GM23248 (cell line): ENCODE measurements around the gene HS6ST1. TPM values are rescaled to one million over a fixed set of nuclear protein-coding genes. Genes with fewer than 3 reads are reported as not detected.

Experiments
- DNase-seq: peaks from one replicate; pipeline ENCODE4 v3.0.0-alpha.2; 2015
- H2AFZ ChIP-seq: fragments of 200-600 bp; sonication (generic); 2 replicates; pipeline ENCODE4 v1.6.1; 2016; ENCODE audit warnings: antibody characterized with exemption
- H3F3A ChIP-seq: fragments of 200-600 bp; sonication (generic); 2 replicates; pipeline ENCODE4 v1.6.1; 2016; ENCODE audit warnings: mild to moderate bottlenecking, antibody characterized with exemption, mixed run types; ENCODE audit not compliant: insufficient read depth
- H3K27ac ChIP-seq: fragments of 200-600 bp; sonication (generic); 2 replicates; pipeline ENCODE4 v1.5.1; 2016; ENCODE audit warnings: mild to moderate bottlenecking
- H3K27me3 ChIP-seq: fragments of 200-600 bp; sonication (generic); replicated peaks from 2 replicates; pipeline ENCODE4 v1.6.1; 2016; ENCODE audit warnings: mild to moderate bottlenecking; ENCODE audit not compliant: insufficient read depth
- H3K36me3 ChIP-seq: fragments of 200-600 bp; sonication (generic); 2 replicates; pipeline ENCODE4 v1.6.1; 2016; ENCODE audit warnings: low read depth, mild to moderate bottlenecking
- H3K4me1 ChIP-seq: fragments of 200-600 bp; sonication (generic); 2 replicates; pipeline ENCODE4 v1.6.1; 2016; ENCODE audit warnings: mild to moderate bottlenecking; ENCODE audit not compliant: insufficient read depth
- H3K4me2 ChIP-seq: fragments of 200-600 bp; sonication (generic); one replicate; pipeline ENCODE4 v1.6.1; 2016; ENCODE audit warnings: mild to moderate bottlenecking; ENCODE audit not compliant: unreplicated experiment
- H3K4me3 ChIP-seq: fragments of 200-600 bp; sonication (generic); 2 replicates; pipeline ENCODE4 v1.5.1; 2016; ENCODE audit warnings: mild to moderate bottlenecking
- H3K79me2 ChIP-seq: fragments of 200-600 bp; sonication (generic); 2 replicates; pipeline ENCODE4 v1.6.1; 2016; ENCODE audit warnings: mild to moderate bottlenecking; ENCODE audit not compliant: insufficient read depth
- H3K9ac ChIP-seq: fragments of 200-600 bp; sonication (generic); 2 replicates; pipeline ENCODE4 v1.6.1; 2016; ENCODE audit warnings: mild to moderate bottlenecking
- H3K9me2 ChIP-seq: fragments of 200-600 bp; sonication (generic); 2 replicates; pipeline ENCODE4 v1.6.1; 2016; ENCODE audit warnings: mixed run types, mild to moderate bottlenecking, moderate library complexity; ENCODE audit not compliant: insufficient read depth
- H3K9me3 ChIP-seq: fragments of 200-600 bp; sonication (generic); one replicate; pipeline ENCODE4 v1.6.1; 2017; ENCODE audit warnings: low read depth
- H4K20me1 ChIP-seq: fragments of 200-600 bp; sonication (generic); 2 replicates; pipeline ENCODE4 v1.6.0; 2016; ENCODE audit not compliant: insufficient read depth
- EZH2 ChIP-seq: fragments of 200-600 bp; sonication (generic); IDR thresholded peaks from 2 replicates; pipeline ENCODE4 v1.6.1; 2018; ENCODE audit warnings: antibody characterized with exemption, mild to moderate bottlenecking; ENCODE audit not compliant: insufficient read depth, poor library complexity, severe bottlenecking
- EZH2phosphoT487 ChIP-seq: fragments of 200-600 bp; sonication (generic); IDR thresholded peaks from 2 replicates; pipeline ENCODE4 v1.6.1; 2018; ENCODE audit warnings: antibody characterized with exemption, moderate library complexity, mild to moderate bottlenecking, low read depth; ENCODE audit not compliant: insufficient read depth
- WGBS, 2 experiments: methylation state at CpG; one replicate each; pipeline ENCODE4 v1.1.6; 2015 to 2017; ENCODE audit warnings: low lambda C conversion rate in 2 of 2, low coverage in 1 of 2; ENCODE audit errors: missing lambda C conversion rate in 2 of 2; 5-methylcytosine and 5-hydroxymethylcytosine counted together
- in situ Hi-C: fragments of 300-500 bp; cut with MboI; formaldehyde crosslinking; loops from 2 replicates; pipeline ENCODE4 v1.15.0; 2020
- polyA plus RNA-seq: library from polyadenylated mRNA; unstranded; fragments of >200 nt; fragmentation: Nextera tagmentation; extraction: Ambion mirVana; gene quantifications from 2 replicates; pipeline ENCODE4 v1.2.1, GENCODE V29; 2016
- total RNA-seq: library from RNA; depleted of rRNA; stranded (reverse); fragments of >200 nt; shearing (Covaris generic); gene quantifications from 2 replicates; pipeline ENCODE4 v1.2.3, GENCODE V29; 2014

The HS6ST1 gene
- total and polyA plus RNA-seq, 2 experiments from 2014 or later = 3.3 to 27.3 TPM

DNA sequence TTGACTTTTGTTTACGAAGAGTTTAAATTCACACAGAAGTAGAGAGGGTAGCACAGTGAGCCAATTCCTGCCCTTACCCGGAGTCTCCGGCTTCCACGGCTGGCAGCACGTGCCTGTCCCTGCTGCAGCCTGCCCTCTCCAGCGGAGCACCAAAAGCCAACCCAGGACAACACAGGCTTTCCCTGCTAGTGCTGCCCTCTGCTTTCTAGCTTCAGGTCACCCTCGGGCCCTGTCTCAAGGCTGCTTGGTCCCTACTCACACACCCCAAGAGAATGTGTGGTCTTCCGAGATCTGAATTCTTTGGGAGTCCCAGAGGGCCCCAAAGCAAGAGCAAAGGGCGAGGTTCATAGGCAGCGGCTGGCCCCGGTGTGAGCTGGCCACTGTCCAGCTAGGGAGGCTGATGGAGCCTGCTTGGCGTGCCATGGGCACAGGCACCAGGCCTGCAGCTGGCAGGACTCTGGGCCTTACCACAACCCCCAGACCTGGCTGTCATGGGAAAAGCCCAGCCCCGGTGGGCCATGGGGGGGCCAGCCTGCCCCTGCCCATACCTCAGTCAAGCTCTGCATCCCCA, 7.0 kb upstream of the HS6ST1 start:
- no peak overlapping the region for H2AFZ ChIP-seq
- in situ Hi-C loops = loop anchor here (25.0 kb wide), 1 partner anchor 412 kb away; no protein-coding TSS in a partner anchor
- H3K79me2 ChIP-seq = no peaks in the 10 kb centered on the region
- 82 to 90% methylated on average over 12 to 13 of the region's 13 CpGs for WGBS, 2 experiments
- H3K27ac ChIP-seq = no peak overlapping the region
- no peak overlapping the region for H3K4me2 ChIP-seq
- TF ChIP-seq EZH2phosphoT487 = no peak
- TF ChIP-seq EZH2 = no peak
- no peak overlapping the region for H3K9ac ChIP-seq
- H3F3A ChIP-seq = peaks cover 7% of the 10 kb centered on the region; the same call in 1 of the 2 replicates
- no peaks in the 10 kb centered on the region for H3K36me3 ChIP-seq
- no peak for DNase-seq
- 0 out of 2 replicates have a peak, but pooled peaks cover 6% of the 10 kb centered on the region for H3K4me1 ChIP-seq
- H4K20me1 ChIP-seq = no peaks in the 10 kb centered on the region
- H3K27me3 ChIP-seq = no peaks in the 10 kb centered on the region
- H3K9me2 ChIP-seq = no peaks in the 10 kb centered on the region
- no peaks in the 10 kb centered on the region for H3K9me3 ChIP-seq
- no peak overlapping the region for H3K4me3 ChIP-seq

DNA sequence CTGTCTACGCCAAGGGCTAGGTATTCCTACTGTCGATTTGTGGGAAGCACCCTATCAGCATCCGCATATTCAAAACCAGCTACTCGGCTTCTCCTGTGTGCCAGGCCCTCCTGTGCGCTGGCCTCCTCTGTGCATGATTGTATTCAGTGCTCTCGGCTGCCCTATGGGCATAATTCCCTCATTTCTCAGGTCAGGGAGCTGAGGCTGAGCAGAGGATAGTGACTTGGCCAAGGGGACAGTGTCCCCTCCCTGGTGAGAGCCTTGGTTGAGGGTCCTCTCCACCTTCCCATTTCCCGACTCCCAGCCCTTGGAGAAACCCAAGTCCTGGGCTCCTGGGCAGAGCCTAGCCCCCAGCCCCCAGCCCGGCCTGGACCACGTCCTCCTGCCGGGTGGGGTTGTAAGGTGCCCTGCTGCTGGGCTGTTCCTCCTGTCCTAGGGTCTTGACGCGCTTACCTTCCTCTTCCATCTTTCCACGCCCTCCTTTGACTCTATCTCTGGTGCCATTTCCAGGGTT, 6.3 kb upstream of the HS6ST1 start:
- Histone ChIP-seq H3K9me3 (no peaks in the 10 kb centered on the region), H3K9me2 (no peaks in the 10 kb centered on the region), H3K4me1 (0 out of 2 replicates have a peak, but pooled peaks cover 6% of the 10 kb centered on the region), H3K4me2 (no peak overlapping the region), H3F3A (peaks cover 6% of the 10 kb centered on the region; the same call in 1 of the 2 replicates), H3K27me3 (no peaks in the 10 kb centered on the region), H3K27ac (no peak overlapping the region), H3K9ac (no peak overlapping the region), H4K20me1 (no peaks in the 10 kb centered on the region), H3K36me3 (no peaks in the 10 kb centered on the region), H3K4me3 (no peak overlapping the region), H3K79me2 (no peaks in the 10 kb centered on the region), H2AFZ (no peak overlapping the region)
- in situ Hi-C loops = loop anchor here (25.0 kb wide), 1 partner anchor 412 kb away; no protein-coding TSS in a partner anchor
- TF ChIP-seq EZH2phosphoT487 (no peak), EZH2 (no peak)
- DNase-seq = no peak
- WGBS, 2 experiments = 95% methylated on average over 13 of the region's 13 CpGs

DNA sequence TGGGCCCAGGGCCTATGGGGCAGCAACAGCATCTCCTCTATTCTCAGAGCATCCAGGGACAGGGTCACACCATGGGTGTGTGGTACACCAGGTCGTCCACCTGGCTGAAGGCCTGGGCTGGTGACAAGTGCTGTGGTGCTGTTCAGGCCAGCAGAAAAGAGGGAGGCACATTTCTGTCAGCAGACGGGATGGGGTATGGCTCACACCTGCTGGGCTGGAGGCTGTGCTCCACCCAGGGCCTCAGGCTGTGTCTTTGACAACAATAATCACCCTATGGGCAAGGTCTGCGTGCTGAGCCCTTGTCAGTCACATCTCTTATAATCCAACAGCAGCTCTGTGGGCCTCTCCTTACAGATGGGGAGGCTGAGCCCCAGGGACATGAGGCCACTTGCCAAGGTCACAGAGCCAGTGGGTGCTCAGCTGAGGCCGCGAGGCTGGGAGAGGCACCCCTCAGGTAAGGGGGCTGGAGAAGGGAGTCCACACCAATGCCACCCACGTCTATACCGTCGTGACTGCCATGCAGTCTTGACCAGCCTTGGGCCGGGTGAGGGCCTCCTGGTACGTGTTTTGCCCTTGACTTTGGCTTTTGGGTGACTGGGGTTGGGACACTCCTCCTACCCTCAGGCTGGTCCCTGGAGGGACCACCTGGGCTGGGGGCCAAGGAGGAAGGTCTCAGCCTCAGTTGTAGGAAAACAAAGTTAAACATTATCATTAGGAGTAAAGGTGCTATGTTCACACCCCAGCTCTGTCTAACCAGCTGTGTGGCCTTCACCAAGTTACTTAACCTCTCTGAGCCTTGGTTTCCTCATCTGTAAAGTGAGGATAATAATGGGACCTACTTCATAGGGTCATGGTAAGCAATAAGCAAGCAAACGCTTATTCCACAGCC, 5.6 kb upstream of the HS6ST1 start:
- TF ChIP-seq EZH2 = no peak
- TF ChIP-seq EZH2phosphoT487 = no peak
- no peak for DNase-seq
- Histone ChIP-seq H3K4me2 (no peak overlapping the region), H3K9me2 (no peaks in the 10 kb centered on the region), H3K27ac (no peak overlapping the region), H3F3A (peaks cover 4% of the 10 kb centered on the region; the same call in 1 of the 2 replicates), H3K36me3 (no peaks in the 10 kb centered on the region), H3K27me3 (no peaks in the 10 kb centered on the region), H3K4me1 (no peaks in the 10 kb centered on the region), H3K79me2 (no peaks in the 10 kb centered on the region), H3K9me3 (no peaks in the 10 kb centered on the region), H3K4me3 (no peak overlapping the region), H2AFZ (no peak overlapping the region), H3K9ac (no peak overlapping the region), H4K20me1 (no peaks in the 10 kb centered on the region)
- WGBS, 2 experiments = 83 to 90% methylated on average over 11 of the region's 11 CpGs
- in situ Hi-C loops = no loop called here

DNA sequence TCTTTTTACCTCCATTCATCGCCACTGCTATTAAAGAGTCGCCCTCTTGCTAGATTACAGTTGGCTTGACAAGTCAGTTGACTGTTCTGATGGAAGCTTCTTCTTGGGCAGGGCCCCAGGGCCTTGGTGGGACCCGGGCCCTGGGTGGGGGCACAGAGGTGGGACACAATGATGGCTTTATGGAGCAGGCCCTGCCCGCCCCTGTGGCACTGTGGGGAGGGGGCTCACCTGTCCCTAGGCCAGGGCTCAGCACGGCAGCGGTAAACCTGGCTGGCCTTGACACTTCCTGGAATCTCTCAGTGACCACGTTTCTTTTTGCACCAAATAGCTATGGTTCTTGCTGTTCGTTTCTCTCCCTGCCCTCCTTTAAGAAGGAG, 4.9 kb upstream of the HS6ST1 start:
- Histone ChIP-seq H3K9me2 (no peaks in the 10 kb centered on the region), H3K79me2 (no peaks in the 10 kb centered on the region), H3F3A (peaks cover 4% of the 10 kb centered on the region; the same call in 1 of the 2 replicates), H3K4me3 (no peak overlapping the region), H2AFZ (no peak overlapping the region), H3K4me2 (no peak overlapping the region), H3K36me3 (no peaks in the 10 kb centered on the region), H3K9me3 (no peaks in the 10 kb centered on the region), H3K4me1 (no peaks in the 10 kb centered on the region), H3K27ac (no peak overlapping the region), H4K20me1 (no peaks in the 10 kb centered on the region), H3K9ac (no peak overlapping the region), H3K27me3 (no peaks in the 10 kb centered on the region)
- DNase-seq = no peak
- no peak for TF ChIP-seq EZH2phosphoT487
- no peak for TF ChIP-seq EZH2
- in situ Hi-C loops = no loop called here
- WGBS, 2 experiments = 93% methylated on average over 8 of the region's 8 CpGs
